Activated naive CD4-positive, alpha-beta T cell treated with anti-CD3 and anti-CD28 coated beads for 36 hours (primary cell): ENCODE measurements around the gene TIMM22. TPM values are rescaled to one million over a fixed set of nuclear protein-coding genes. Genes with fewer than 3 reads are reported as not detected.

ENCODE experiments used
- microRNA-seq: library from miRNA; unstranded; fragments of <30 nt; microRNA quantifications from one replicate; pipeline ENCODE4 v1.2.0, GENCODE V29; 2022; ENCODE audit warnings: borderline microRNAs expressed, borderline replicate concordance
- total RNA-seq, 2 experiments: library from RNA; stranded (reverse); gene quantifications; one replicate each; pipeline ENCODE4 v1.2.3, GENCODE V29; 2021

The TIMM22 gene
- total RNA-seq, 2 experiments from 2014 or later = 7.3 to 7.4 TPM

Small RNA genes lying within 50 kb of the gene (microRNA-seq; reads per million reads assigned to microRNA genes)
- 2.2 reads per million for gene MIR3183

Other genes with a start within 250 kb of the TIMM22 start
- gene GEMIN4, start 244.9 kb upstream of the TIMM22 start, total RNA-seq = 10 to 100 TPM; 29.7 to 29.9 TPM
- gene GLOD4, start 214.8 kb upstream of the TIMM22 start, total RNA-seq = 10 to 100 TPM; 61.1 to 63.7 TPM
- gene MRM3, start 214.8 kb upstream of the TIMM22 start, total RNA-seq = 10 to 100 TPM; 22.8 to 25.6 TPM
- under 1 TPM; 0.20 to 0.33 TPM for gene NXN, start 17.4 kb upstream of the TIMM22 start, total RNA-seq
- gene ABR, start 182.9 kb downstream of the TIMM22 start, total RNA-seq = 10 to 100 TPM; 32.1 to 33.4 TPM